Loucy (cell line): ENCODE results near the gene ZNF597.

Source experiments
- CTCF ChIP-seq: fragments of 200-600 bp; sonication (generic); conservative IDR thresholded peaks from 2 replicates; pipeline ENCODE4 v1.5.1; 2014; ENCODE audit warnings: mild to moderate bottlenecking, antibody characterized with exemption, low read length
- EZH2phosphoT487 ChIP-seq: fragments of 200-600 bp; IDR thresholded peaks from 2 replicates; pipeline ENCODE4 v1.6.1; 2018; ENCODE audit warnings: antibody characterized with exemption, mild to moderate bottlenecking, moderate library complexity, borderline replicate concordance

GRCh38 chr16:3488801-3489200 is 45.5 kb upstream of the ZNF597 start:
- TF ChIP-seq CTCF, result no peak
- TF ChIP-seq EZH2phosphoT487, result no peak
